Neural progenitor cell (in vitro differentiated cells): ENCODE measurements around the gene MED16. TPM values are rescaled to one million over a fixed set of nuclear protein-coding genes. Genes with fewer than 3 reads are reported as not detected.
A peak's percentile ranks its signal among the peaks of the same experiment; 100 is the strongest.

Experiments
- DNase-seq: peaks from one replicate; pipeline ENCODE4 v3.0.0-alpha.2; 2016; ENCODE audit warnings: low spot score
- H2AFZ ChIP-seq: fragments of 200-600 bp; sonication (generic); replicated peaks from 2 replicates; pipeline ENCODE4 v1.6.1; 2016; ENCODE audit warnings: antibody characterized with exemption
- H3F3A ChIP-seq: fragments of 200-600 bp; sonication (generic); 2 replicates; pipeline ENCODE4 v1.6.1; 2016; ENCODE audit warnings: antibody characterized with exemption, low read depth
- H3K27ac ChIP-seq: fragments of 200-600 bp; sonication (generic); 2 replicates; pipeline ENCODE4 v1.5.1; 2016; ENCODE audit warnings: mild to moderate bottlenecking
- H3K27me3 ChIP-seq: fragments of 200-600 bp; sonication (generic); 2 replicates; pipeline ENCODE4 v1.6.1; 2016; ENCODE audit warnings: mild to moderate bottlenecking, moderate library complexity
- H3K36me3 ChIP-seq: fragments of 200-600 bp; sonication (generic); 2 replicates; pipeline ENCODE4 v1.5.1; 2016
- H3K4me1 ChIP-seq: fragments of 200-600 bp; sonication (generic); 2 replicates; pipeline ENCODE4 v1.6.1; 2016; ENCODE audit warnings: mixed run types
- H3K4me2 ChIP-seq: fragments of 200-600 bp; sonication (generic); 2 replicates; pipeline ENCODE4 v1.6.1; 2016
- H3K4me3 ChIP-seq: fragments of 200-600 bp; sonication (generic); 2 replicates; pipeline ENCODE4 v1.5.1; 2016
- H3K79me2 ChIP-seq: fragments of 200-600 bp; sonication (generic); 2 replicates; pipeline ENCODE4 v1.6.1; 2016; ENCODE audit warnings: low read depth
- H3K9ac ChIP-seq: fragments of 200-600 bp; sonication (generic); 2 replicates; pipeline ENCODE4 v1.6.1; 2016
- H3K9me3 ChIP-seq: fragments of 200-600 bp; sonication (generic); 2 replicates; pipeline ENCODE4 v1.5.1; 2016; ENCODE audit warnings: low read depth
- H4K20me1 ChIP-seq: fragments of 200-600 bp; sonication (generic); 2 replicates; pipeline ENCODE4 v1.6.1; 2016; ENCODE audit warnings: low read depth
- H3K27ac Mint-ChIP-seq: 3 replicates; pipeline ENCODE4 v1.8.0; 2021; ENCODE audit warnings: mixed read lengths
- H3K27me3 Mint-ChIP-seq: 2 replicates; pipeline ENCODE4 v1.8.0; 2022; ENCODE audit warnings: low read depth, mild to moderate bottlenecking, inconsistent platforms, moderate library complexity, mixed read lengths; ENCODE audit not compliant: insufficient read depth
- H3K36me3 Mint-ChIP-seq: 3 replicates; pipeline ENCODE4 v1.8.0; 2021; ENCODE audit warnings: mixed read lengths
- H3K4me1 Mint-ChIP-seq: 3 replicates; pipeline ENCODE4 v1.8.0; 2021; ENCODE audit warnings: mixed read lengths
- H3K4me3 Mint-ChIP-seq: 3 replicates; pipeline ENCODE4 v1.8.0; 2021; ENCODE audit warnings: mild to moderate bottlenecking, moderate library complexity, mixed read lengths
- H3K9me3 Mint-ChIP-seq: 3 replicates; pipeline ENCODE4 v1.8.0; 2020; ENCODE audit warnings: mixed read lengths
- EZH2 ChIP-seq: fragments of 200-600 bp; sonication (generic); IDR thresholded peaks from 2 replicates; pipeline ENCODE4 v1.6.1; 2017; ENCODE audit warnings: antibody characterized with exemption, mild to moderate bottlenecking, moderate library complexity
- EZH2phosphoT487 ChIP-seq: fragments of 200-600 bp; sonication (generic); IDR thresholded peaks from 2 replicates; pipeline ENCODE4 v1.6.1; 2017; ENCODE audit warnings: antibody characterized with exemption
- total RNA-seq: library from RNA; depleted of rRNA; stranded (reverse); fragments of >200 nt; gene quantifications from 2 replicates; pipeline ENCODE4 v1.2.3, GENCODE V29; 2015; ENCODE audit warnings: low replicate concordance
- TF ChIP-seq, protein P1 (sequence below): fragments of 200-600 bp; sonication (generic); IDR thresholded peaks from 2 replicates; pipeline ENCODE4 v1.5.1; 2017; ENCODE audit warnings: antibody characterized with exemption, mild to moderate bottlenecking

The MED16 gene
- total RNA-seq, 1 donor from 2014 or later = 14.4 TPM

DNA sequence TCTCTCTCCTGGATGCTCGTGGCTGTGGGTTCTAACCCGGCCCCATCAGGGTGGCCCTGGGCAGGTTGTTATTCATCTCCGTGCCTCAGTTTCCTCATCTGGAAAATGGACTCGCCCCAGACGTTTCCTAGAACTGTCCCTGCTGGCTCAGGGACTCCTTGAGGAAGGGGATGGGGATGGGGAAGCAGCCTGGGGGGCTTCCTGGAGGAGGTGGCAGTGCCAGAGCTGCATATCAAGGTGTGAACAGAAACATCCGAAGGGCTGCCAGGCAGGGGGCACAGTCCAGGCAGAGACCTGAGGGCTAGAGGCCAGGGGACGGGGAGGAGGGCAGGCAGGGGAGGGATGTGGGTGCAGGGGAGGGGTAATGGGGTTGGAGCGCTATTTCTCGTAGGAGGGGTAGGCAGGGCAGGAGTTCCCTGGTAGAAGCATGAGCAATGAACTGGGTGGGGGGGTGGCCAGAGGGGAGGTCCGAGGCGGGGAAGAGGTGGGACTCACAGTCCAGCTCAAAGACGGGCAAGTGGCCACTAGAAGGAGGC, 44.5 kb downstream of the MED16 start:
- Mint-ChIP-seq H3K27me3 (peaks cover 29% of the 10 kb centered on the region), H3K4me1 (peaks cover 11% of the 10 kb centered on the region), H3K9me3 (no peaks in the 10 kb centered on the region), H3K36me3 (no peaks in the 10 kb centered on the region), H3K4me3 (no peak overlapping the region), H3K27ac (no peak overlapping the region)
- H3K27ac ChIP-seq = no peak overlapping the region
- no peak for DNase-seq
- no peaks in the 10 kb centered on the region for H3K79me2 ChIP-seq
- no peak overlapping the region for H2AFZ ChIP-seq
- H3K27me3 ChIP-seq = peaks cover 26% of the 10 kb centered on the region
- no peaks in the 10 kb centered on the region for H3K36me3 ChIP-seq
- peaks cover 3% of the 10 kb centered on the region for H3K4me1 ChIP-seq
- H3K4me2 ChIP-seq = no peak overlapping the region
- H3K4me3 ChIP-seq = no peak overlapping the region
- no peaks in the 10 kb centered on the region for H3K9me3 ChIP-seq
- peaks cover 24% of the 10 kb centered on the region for H3F3A ChIP-seq
- no peak overlapping the region for H3K9ac ChIP-seq
- TF ChIP-seq EZH2phosphoT487 = no peak
- TF ChIP-seq EZH2 = no peak
- TF ChIP-seq, protein P1, sequence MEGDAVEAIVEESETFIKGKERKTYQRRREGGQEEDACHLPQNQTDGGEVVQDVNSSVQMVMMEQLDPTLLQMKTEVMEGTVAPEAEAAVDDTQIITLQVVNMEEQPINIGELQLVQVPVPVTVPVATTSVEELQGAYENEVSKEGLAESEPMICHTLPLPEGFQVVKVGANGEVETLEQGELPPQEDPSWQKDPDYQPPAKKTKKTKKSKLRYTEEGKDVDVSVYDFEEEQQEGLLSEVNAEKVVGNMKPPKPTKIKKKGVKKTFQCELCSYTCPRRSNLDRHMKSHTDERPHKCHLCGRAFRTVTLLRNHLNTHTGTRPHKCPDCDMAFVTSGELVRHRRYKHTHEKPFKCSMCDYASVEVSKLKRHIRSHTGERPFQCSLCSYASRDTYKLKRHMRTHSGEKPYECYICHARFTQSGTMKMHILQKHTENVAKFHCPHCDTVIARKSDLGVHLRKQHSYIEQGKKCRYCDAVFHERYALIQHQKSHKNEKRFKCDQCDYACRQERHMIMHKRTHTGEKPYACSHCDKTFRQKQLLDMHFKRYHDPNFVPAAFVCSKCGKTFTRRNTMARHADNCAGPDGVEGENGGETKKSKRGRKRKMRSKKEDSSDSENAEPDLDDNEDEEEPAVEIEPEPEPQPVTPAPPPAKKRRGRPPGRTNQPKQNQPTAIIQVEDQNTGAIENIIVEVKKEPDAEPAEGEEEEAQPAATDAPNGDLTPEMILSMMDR = no peak
- H4K20me1 ChIP-seq = no peaks in the 10 kb centered on the region

DNA sequence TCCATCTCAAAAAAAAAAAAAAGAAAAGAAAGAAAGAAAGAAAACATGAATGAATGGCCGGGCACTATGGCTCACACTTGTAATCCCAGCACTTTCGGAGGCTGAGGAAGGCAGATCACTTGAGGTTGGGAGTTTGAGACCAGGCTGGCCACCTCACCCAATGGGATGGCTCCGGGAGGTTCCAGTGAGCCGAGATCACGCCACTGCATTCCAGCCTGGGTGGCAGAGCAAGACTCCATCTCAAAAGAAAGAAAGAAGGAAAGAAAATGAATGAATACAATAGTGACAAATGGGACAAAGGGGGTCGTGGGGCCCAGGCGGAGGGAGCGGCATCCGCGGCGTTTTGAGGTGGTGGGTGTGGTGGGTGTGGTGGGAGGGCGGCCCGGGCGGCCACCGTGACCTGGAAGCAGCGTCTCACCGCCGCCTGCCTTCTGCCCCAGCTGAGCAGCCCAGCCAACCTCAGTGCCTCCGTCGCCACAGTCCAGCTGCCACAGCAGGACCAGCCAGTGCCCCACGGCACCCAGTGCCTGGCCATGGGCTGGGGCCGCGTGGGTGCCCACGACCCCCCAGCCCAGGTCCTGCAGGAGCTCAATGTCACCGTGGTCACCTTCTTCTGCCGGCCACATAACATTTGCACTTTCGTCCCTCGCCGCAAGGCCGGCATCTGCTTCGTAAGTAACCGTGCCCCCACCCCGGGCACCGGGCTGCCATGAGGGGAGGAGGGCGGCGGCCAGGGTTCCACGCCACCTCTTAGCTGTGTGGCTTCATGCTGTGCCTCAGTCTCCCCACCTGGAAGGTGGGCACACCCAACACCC, 47.1 kb downstream of the MED16 start:
- Histone ChIP-seq H3K4me2 (no peak overlapping the region), H3K36me3 (no peaks in the 10 kb centered on the region), H3K9ac (no peak overlapping the region), H3K4me3 (no peak overlapping the region), H3K4me1 (peaks cover 3% of the 10 kb centered on the region), H3K27me3 (peaks cover 46% of the 10 kb centered on the region), H3K27ac (no peak overlapping the region), H2AFZ (no peak overlapping the region), H3K9me3 (no peaks in the 10 kb centered on the region), H3K79me2 (no peaks in the 10 kb centered on the region), H4K20me1 (no peaks in the 10 kb centered on the region), H3F3A (peaks cover 28% of the 10 kb centered on the region)
- H3K36me3 Mint-ChIP-seq = no peaks in the 10 kb centered on the region
- H3K4me1 Mint-ChIP-seq = peaks cover 17% of the 10 kb centered on the region
- H3K4me3 Mint-ChIP-seq = peak overlapping the region; percentile 74
- peaks cover 3% of the 10 kb centered on the region for H3K9me3 Mint-ChIP-seq
- H3K27me3 Mint-ChIP-seq = peaks cover 42% of the 10 kb centered on the region
- TF ChIP-seq EZH2 = no peak
- TF ChIP-seq, protein P1 = no peak
- H3K27ac Mint-ChIP-seq = peak overlapping the region; percentile 80
- peak; percentile 39 for DNase-seq

DNA sequence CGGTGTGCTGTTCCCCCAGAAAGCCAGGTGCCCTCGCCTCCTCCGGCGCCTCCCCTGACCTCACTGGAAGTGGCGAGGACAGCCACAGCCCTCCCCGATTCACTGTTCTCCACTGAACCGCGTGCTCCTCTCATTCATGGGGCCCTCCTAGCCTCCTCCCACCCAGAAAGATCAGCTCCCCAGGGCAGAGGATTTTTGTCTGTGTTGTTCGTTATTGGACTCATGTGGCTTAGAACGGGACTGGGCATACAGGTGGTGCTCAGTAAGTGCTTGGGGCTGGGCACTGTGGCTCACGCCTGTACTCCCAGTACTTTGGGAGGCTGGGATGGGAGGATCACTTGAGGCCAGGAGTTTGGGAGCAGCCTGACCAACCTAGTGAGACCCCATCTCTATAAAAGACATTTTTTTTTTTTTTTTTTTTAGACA, 48.4 kb downstream of the MED16 start:
- Histone ChIP-seq H3K4me1 (peaks cover 3% of the 10 kb centered on the region), H4K20me1 (no peaks in the 10 kb centered on the region), H3F3A (peaks cover 18% of the 10 kb centered on the region), H3K4me3 (no peak overlapping the region), H2AFZ (no peak overlapping the region), H3K9me3 (no peaks in the 10 kb centered on the region), H3K27ac (no peak overlapping the region), H3K9ac (no peak overlapping the region), H3K4me2 (no peak overlapping the region), H3K27me3 (peaks cover 46% of the 10 kb centered on the region), H3K79me2 (no peaks in the 10 kb centered on the region), H3K36me3 (no peaks in the 10 kb centered on the region)
- H3K27ac Mint-ChIP-seq = no peak overlapping the region
- H3K4me3 Mint-ChIP-seq = peak overlapping the region; percentile 57
- no peak for TF ChIP-seq EZH2
- TF ChIP-seq, protein P1 = no peak
- TF ChIP-seq EZH2phosphoT487 = no peak
- peaks cover 32% of the 10 kb centered on the region for H3K27me3 Mint-ChIP-seq
- H3K36me3 Mint-ChIP-seq = no peaks in the 10 kb centered on the region
- peak; percentile 46 for DNase-seq
- peaks cover 3% of the 10 kb centered on the region for H3K9me3 Mint-ChIP-seq
- H3K4me1 Mint-ChIP-seq = peaks cover 17% of the 10 kb centered on the region
